Measurements from ENCODE around the gene PWWP2B. TPM values are rescaled to one million over a fixed set of nuclear protein-coding genes. Genes with fewer than 3 reads are reported as not detected.

The PWWP2B gene
- total and polyA plus RNA-seq, 2 of the 4 experiments (the other 2 are of a cell fraction) = 1.7 to 2.2 TPM

GRCh38 chr10:132419538-132420468 is 22.8 kb downstream of the PWWP2B start (continued):
- no peak for TF ChIP-seq CEBPB (IDR thresholded peaks at IDR 0.05; ENCODE audit: low read depth, low read length)

GRCh38 chr10:132420469-132420980 is 23.5 kb downstream of the PWWP2B start:
- no peak overlapping the region for H3K56ac ChIP-seq (ENCODE audit: extremely low read depth, insufficient read depth, low read length)
- ATAC-seq (ENCODE audit: low read depth) = no peak

More at GRCh38 chr10:132420469-132420980, 23.5 kb downstream of the PWWP2B start:
- Histone ChIP-seq H4K8ac (ENCODE audit: low read depth in 2 of 2, low read length in 2 of 2) (no peak overlapping the region), H2AFZ (replicated peaks; ENCODE audit: low read length, poor library complexity) (peak overlapping the region; percentile 63), H4K5ac (ENCODE audit: low read depth, low read length) (no peak overlapping the region), H3K9me3 (ENCODE audit: control insufficient read depth, insufficient read depth, low read length) (no peaks in the 10 kb centered on the region), H3K14ac (replicated peaks; ENCODE audit: low read depth, low read length) (no peak overlapping the region), H4K91ac (ENCODE audit: insufficient read depth, low read depth, low read length) (no peak overlapping the region), H3K23ac (ENCODE audit: low read depth, low read length) (no peak overlapping the region), H2BK5ac (ENCODE audit: low read depth, low read length, poor library complexity, severe bottlenecking) (no peak overlapping the region), H2BK20ac (ENCODE audit: low read depth, low read length) (no peak overlapping the region), H3K36me3 (ENCODE audit: control insufficient read depth, insufficient read depth, low read length) (no peaks in the 10 kb centered on the region), H3K9me1 (ENCODE audit: insufficient read depth, low read length) (peaks cover 7% of the 10 kb centered on the region), H3K27me3 (ENCODE audit: control insufficient read depth, insufficient read depth, low read length) (no peaks in the 10 kb centered on the region), H3K79me1 (ENCODE audit: low read depth in 1 of 2, low read length in 2 of 2) (peaks cover 0 to 9% of the 10 kb centered on the region in 2 experiments; a peak in 2 of 4 replicates), H2AK5ac (ENCODE audit: low read depth, low read length) (no peak overlapping the region; the same call in 1 of the 2 replicates), H3K4me2 (ENCODE audit: low read depth, low read length) (no peak overlapping the region), H3K9ac (ENCODE audit: low read depth, low read length) (no peak overlapping the region), H4K20me1 (ENCODE audit: insufficient read depth, low read length) (peaks cover under 1% of the 10 kb centered on the region; the same call in 1 of the 2 replicates), H3K18ac (ENCODE audit: low read depth, low read length) (no peak overlapping the region), H2BK15ac (ENCODE audit: low read depth, low read length) (no peak overlapping the region), H3K27ac (ENCODE audit: insufficient read depth, low read length) (no peak overlapping the region), H3K4me3 (ENCODE audit: insufficient read depth, low read depth, low read length) (no peak overlapping the region), H3K4ac (ENCODE audit: low read depth, low read length) (no peak overlapping the region), H3K4me1 (ENCODE audit: control insufficient read depth, insufficient read depth, low read length) (peaks cover 9% of the 10 kb centered on the region), H2BK120ac (ENCODE audit: low read depth, low read length) (no peak overlapping the region), H2AK9ac (replicated peaks; ENCODE audit: low read depth, low read length, poor library complexity) (no peak overlapping the region)
- ChIA-PET POLR2A (ENCODE audit: unreplicated experiment) (no interaction called here), CTCF (no interaction called here)
- dilution Hi-C loops (cut with HindIII; ENCODE audit: low sequenced_read_pairs, unreplicated experiment) (no loop called here), intact Hi-C loops (cut with micrococcal nuclease) (no loop called here), in situ Hi-C loops (cut with MboI; ENCODE audit: low sequenced_read_pairs) (no loop called here)
- TF ChIP-seq MXI1 (IDR thresholded peaks at IDR 0.05; ENCODE audit: borderline replicate concordance, low read depth, low read length) (no peak), RCOR1 (IDR thresholded peaks at IDR 0.05; ENCODE audit: insufficient replicate concordance, low read length) (no peak)
- WGBS, 2 experiments (ENCODE audit: extremely low coverage in 2 of 2, insufficient read length in 1 of 2) = 100% methylated on average over 1 of the region's 8 CpGs; no CpG with 5 or more reads in 1 of the 2 experiments
- no peak for DNase-seq
- no TSS peak for BruUV-seq (replicated peaks)

Data from IMR-90 (cell line).